Measurements from ENCODE around the gene UBE2D1. TPM values are rescaled to one million over a fixed set of nuclear protein-coding genes. Genes with fewer than 3 reads are reported as not detected.

UBE2D1 gene
- total RNA-seq, 1 donor from 2014 or later = 22.2 TPM

GRCh38 chr10:58384999-58385783 is 50.4 kb downstream of the UBE2D1 start, which contains the start of gene TFAM:
TSS of gene TFAM (plus strand) at chr10:58385410. CDS start at chr10:58385548, 138 bp downstream.
- H3K27ac Mint-ChIP-seq (ENCODE audit: unreplicated experiment) = peak within 1 kb of the TSS; percentile 96
- H3K27me3 Mint-ChIP-seq (ENCODE audit: unreplicated experiment) = peaks cover 1% of the 10 kb centered on the region
- H3K4me1 Mint-ChIP-seq (ENCODE audit: unreplicated experiment) = peaks cover 11% of the 10 kb centered on the region
- H3K36me3 Mint-ChIP-seq (ENCODE audit: low read depth, unreplicated experiment) = peaks cover 9% of the 10 kb centered on the region
- peak; percentile 98 for DNase-seq (ENCODE audit: low spot score)
- peak; percentile 50 for TF ChIP-seq CTCF (IDR thresholded peaks at IDR 0.05; ENCODE audit: unreplicated experiment)
- peak within 1 kb of the TSS; percentile 99 for H3K4me3 Mint-ChIP-seq (ENCODE audit: unreplicated experiment)
- H3K9me3 Mint-ChIP-seq (ENCODE audit: unreplicated experiment) = no peaks in the 10 kb centered on the region

GRCh38 chr10:58385784-58386112 is 50.9 kb downstream of the UBE2D1 start:
- peak; percentile 52 for DNase-seq (ENCODE audit: low spot score)
- Mint-ChIP-seq H3K27me3 (ENCODE audit: unreplicated experiment) (peaks cover 1% of the 10 kb centered on the region), H3K9me3 (ENCODE audit: unreplicated experiment) (no peaks in the 10 kb centered on the region), H3K36me3 (ENCODE audit: low read depth, unreplicated experiment) (peaks cover 9% of the 10 kb centered on the region), H3K4me1 (ENCODE audit: unreplicated experiment) (peaks cover 11% of the 10 kb centered on the region), H3K27ac (ENCODE audit: unreplicated experiment) (peak overlapping the region; percentile 96), H3K4me3 (ENCODE audit: unreplicated experiment) (peak overlapping the region; percentile 99)
- TF ChIP-seq CTCF (IDR thresholded peaks at IDR 0.05; ENCODE audit: unreplicated experiment) = no peak

GRCh38 chr10:58389024-58389423 is 54.2 kb downstream of the UBE2D1 start:
- TF ChIP-seq CTCF (IDR thresholded peaks at IDR 0.05; ENCODE audit: unreplicated experiment) = no peak
- peaks cover 12% of the 10 kb centered on the region for H3K36me3 Mint-ChIP-seq (ENCODE audit: low read depth, unreplicated experiment)
- peaks cover 1% of the 10 kb centered on the region for H3K27me3 Mint-ChIP-seq (ENCODE audit: unreplicated experiment)
- DNase-seq (ENCODE audit: low spot score) = no peak
- H3K4me1 Mint-ChIP-seq (ENCODE audit: unreplicated experiment) = peaks cover 11% of the 10 kb centered on the region
- no peak overlapping the region for H3K4me3 Mint-ChIP-seq (ENCODE audit: unreplicated experiment)
- H3K9me3 Mint-ChIP-seq (ENCODE audit: unreplicated experiment) = no peaks in the 10 kb centered on the region
- no peak overlapping the region for H3K27ac Mint-ChIP-seq (ENCODE audit: unreplicated experiment)

- no peaks in the 10 kb centered on the region for H3K4me1 Mint-ChIP-seq (ENCODE audit: unreplicated experiment)
- H3K4me3 Mint-ChIP-seq (ENCODE audit: unreplicated experiment) = no peak overlapping the region
- DNase-seq (ENCODE audit: low spot score) = no peak
- peaks cover 9% of the 10 kb centered on the region for H3K36me3 Mint-ChIP-seq (ENCODE audit: low read depth, unreplicated experiment)
- no peak for TF ChIP-seq CTCF (IDR thresholded peaks at IDR 0.05; ENCODE audit: unreplicated experiment)
- no peaks in the 10 kb centered on the region for H3K27me3 Mint-ChIP-seq (ENCODE audit: unreplicated experiment)
- H3K27ac Mint-ChIP-seq (ENCODE audit: unreplicated experiment) = no peak overlapping the region
- H3K9me3 Mint-ChIP-seq (ENCODE audit: unreplicated experiment) = no peaks in the 10 kb centered on the region
Observed at GRCh38 chr10:58393317-58393716, 58.5 kb downstream of the UBE2D1 start.

- Mint-ChIP-seq H3K4me3 (ENCODE audit: unreplicated experiment) (no peak overlapping the region), H3K36me3 (ENCODE audit: low read depth, unreplicated experiment) (peaks cover 6% of the 10 kb centered on the region), H3K27me3 (ENCODE audit: unreplicated experiment) (no peaks in the 10 kb centered on the region), H3K4me1 (ENCODE audit: unreplicated experiment) (no peaks in the 10 kb centered on the region), H3K27ac (ENCODE audit: unreplicated experiment) (no peak overlapping the region), H3K9me3 (ENCODE audit: unreplicated experiment) (no peaks in the 10 kb centered on the region)
- no peak for DNase-seq (ENCODE audit: low spot score)
- TF ChIP-seq CTCF (IDR thresholded peaks at IDR 0.05; ENCODE audit: unreplicated experiment) = no peak
Observed at GRCh38 chr10:58394471-58394870, 59.7 kb downstream of the UBE2D1 start.
